Measurements from ENCODE around the gene PREPL. TPM values are rescaled to one million over a fixed set of nuclear protein-coding genes. Genes with fewer than 3 reads are reported as not detected.

Gene PREPL
- total and polyA plus RNA-seq, 2 donors (not counting 1 experiment from before 2014, with no cell fraction given) = 5.5 to 34.0 TPM

- no peak for TF ChIP-seq CTCF (IDR thresholded peaks at IDR 0.05)
- TF ChIP-seq EZH2 (IDR thresholded peaks at IDR 0.05; ENCODE audit: borderline replicate concordance, insufficient read depth, low read depth, low read length, poor library complexity, severe bottlenecking) = no peak
- no peak overlapping the region for H3K4me3 ChIP-seq (ENCODE audit: control extremely low read depth in 1 of 5, extremely low read depth in 1 of 5, insufficient read depth in 1 of 5, low read depth in 2 of 5, low read length in 4 of 5)
- no peak overlapping the region for H3K4me2 ChIP-seq (replicated peaks; ENCODE audit: low read depth, low read length, poor library complexity, severe bottlenecking)
- no peaks in the 10 kb centered on the region for H3K4me1 ChIP-seq (ENCODE audit: control insufficient read depth in 2 of 2, insufficient read depth in 2 of 2, low read length in 2 of 2)
- Mint-ChIP-seq H3K27ac (no peak overlapping the region), H3K9me3 (ENCODE audit: insufficient read depth) (no peaks in the 10 kb centered on the region), H3K27me3 (no peaks in the 10 kb centered on the region), H3K4me3 (no peak overlapping the region), H3K4me1 (no peaks in the 10 kb centered on the region)
- ATAC-seq (ENCODE audit: low read depth) (no peak), DNase-seq (no peak)
- ChIA-PET POLR2A (no interaction called here), CTCF (interaction anchor here (0.6 to 1.7 kb wide), 3 partner anchors 9 to 1562 kb away, joined by 3 to 7 read pairs (median 4); no protein-coding TSS in a partner anchor)
- H2AFZ ChIP-seq (ENCODE audit: insufficient read depth, low read depth, low read length, poor library complexity, severe bottlenecking) = no peak overlapping the region
- H3K27ac ChIP-seq (ENCODE audit: low read length in 2 of 2) = no peak overlapping the region
- no peak overlapping the region for H3K9ac ChIP-seq (ENCODE audit: low read length)
- no peaks in the 10 kb centered on the region for H3K27me3 ChIP-seq (replicated peaks in 1 of 4; ENCODE audit: control extremely low read depth in 1 of 4, control insufficient read depth in 3 of 4, insufficient read depth in 4 of 4, low read length in 3 of 4)
- H4K20me1 ChIP-seq (ENCODE audit: control insufficient read depth, insufficient read depth, low read length, poor library complexity, severe bottlenecking) = no peaks in the 10 kb centered on the region
- intact Hi-C loops (cut with micrococcal nuclease) = no loop called here
- H3K36me3 ChIP-seq (replicated peaks in 1 of 2; ENCODE audit: control extremely low read depth in 1 of 2, control insufficient read depth in 1 of 2, extremely low read depth in 1 of 2, insufficient read depth in 2 of 2, low read length in 1 of 2) = peaks cover 0 to 3% of the 10 kb centered on the region in 2 experiments
- peaks cover 28% of the 10 kb centered on the region for H3K79me2 ChIP-seq (ENCODE audit: control insufficient read depth, insufficient read depth, low read length)
- H3K9me3 ChIP-seq (ENCODE audit: control extremely low read depth in 1 of 3, control insufficient read depth in 2 of 3, insufficient read depth in 1 of 3, low read length in 2 of 3) = no peaks in the 10 kb centered on the region
Observed at GRCh38 chr2:44371445-44371844, 10.2 kb upstream of the PREPL start.

- H3K4me3 Mint-ChIP-seq = no peak overlapping the region
- H3K4me1 ChIP-seq (ENCODE audit: control insufficient read depth in 2 of 2, insufficient read depth in 2 of 2, low read length in 2 of 2) = no peaks in the 10 kb centered on the region
- H3K27ac Mint-ChIP-seq = no peak overlapping the region
- H3K27ac ChIP-seq (ENCODE audit: low read length in 2 of 2) = no peak overlapping the region
- no peaks in the 10 kb centered on the region for H4K20me1 ChIP-seq (ENCODE audit: control insufficient read depth, insufficient read depth, low read length, poor library complexity, severe bottlenecking)
- ChIA-PET POLR2A (no interaction called here), CTCF (no interaction called here)
- ATAC-seq (ENCODE audit: low read depth) (no peak), DNase-seq (no peak)
- H3K4me2 ChIP-seq (replicated peaks; ENCODE audit: low read depth, low read length, poor library complexity, severe bottlenecking) = no peak overlapping the region
- H3K4me1 Mint-ChIP-seq = no peaks in the 10 kb centered on the region
- TF ChIP-seq EZH2 (IDR thresholded peaks at IDR 0.05; ENCODE audit: borderline replicate concordance, insufficient read depth, low read depth, low read length, poor library complexity, severe bottlenecking) (no peak), CTCF (IDR thresholded peaks at IDR 0.05) (no peak)
- H3K79me2 ChIP-seq (ENCODE audit: control insufficient read depth, insufficient read depth, low read length) = peaks cover 42% of the 10 kb centered on the region
- intact Hi-C loops (cut with micrococcal nuclease) = no loop called here
- peaks cover 0 to 3% of the 10 kb centered on the region in 2 experiments for H3K36me3 ChIP-seq (replicated peaks in 1 of 2; ENCODE audit: control extremely low read depth in 1 of 2, control insufficient read depth in 1 of 2, extremely low read depth in 1 of 2, insufficient read depth in 2 of 2, low read length in 1 of 2)
- H3K9me3 ChIP-seq (ENCODE audit: control extremely low read depth in 1 of 3, control insufficient read depth in 2 of 3, insufficient read depth in 1 of 3, low read length in 2 of 3) = no peaks in the 10 kb centered on the region
- no peaks in the 10 kb centered on the region for H3K27me3 Mint-ChIP-seq
- H2AFZ ChIP-seq (ENCODE audit: insufficient read depth, low read depth, low read length, poor library complexity, severe bottlenecking) = no peak overlapping the region
- H3K9me3 Mint-ChIP-seq (ENCODE audit: insufficient read depth) = no peaks in the 10 kb centered on the region
- H3K27me3 ChIP-seq (replicated peaks in 1 of 4; ENCODE audit: control extremely low read depth in 1 of 4, control insufficient read depth in 3 of 4, insufficient read depth in 4 of 4, low read length in 3 of 4) = no peaks in the 10 kb centered on the region
- H3K4me3 ChIP-seq (ENCODE audit: control extremely low read depth in 1 of 5, extremely low read depth in 1 of 5, insufficient read depth in 1 of 5, low read depth in 2 of 5, low read length in 4 of 5) = no peak overlapping the region
- H3K9ac ChIP-seq (ENCODE audit: low read length) = no peak overlapping the region
Observed at GRCh38 chr2:44369392-44369791, 8.1 kb upstream of the PREPL start.

Measured in B cell (primary cell).